ENCODE data around the gene EMC7.

GRCh38 chr15:34099914-34100313 is 1.7 kb downstream of the EMC7 start:
- TF ChIP-seq CTCF (IDR thresholded peaks at IDR 0.05) (no peak), POLR2A (IDR thresholded peaks at IDR 0.05) (no peak), POLR2AphosphoS5 (IDR thresholded peaks at IDR 0.05) (no peak), EP300 (IDR thresholded peaks at IDR 0.05; ENCODE audit: low read depth) (no peak)
